NCI-H226 (cell line): ENCODE data around the gene FKBP1A.
A peak's percentile ranks its signal among the peaks of the same experiment; 100 is the strongest.

Source experiments
- DNase-seq: peaks from one replicate; pipeline ENCODE4 v3.0.0-alpha.2; 2015

FKBP1A gene

DNA sequence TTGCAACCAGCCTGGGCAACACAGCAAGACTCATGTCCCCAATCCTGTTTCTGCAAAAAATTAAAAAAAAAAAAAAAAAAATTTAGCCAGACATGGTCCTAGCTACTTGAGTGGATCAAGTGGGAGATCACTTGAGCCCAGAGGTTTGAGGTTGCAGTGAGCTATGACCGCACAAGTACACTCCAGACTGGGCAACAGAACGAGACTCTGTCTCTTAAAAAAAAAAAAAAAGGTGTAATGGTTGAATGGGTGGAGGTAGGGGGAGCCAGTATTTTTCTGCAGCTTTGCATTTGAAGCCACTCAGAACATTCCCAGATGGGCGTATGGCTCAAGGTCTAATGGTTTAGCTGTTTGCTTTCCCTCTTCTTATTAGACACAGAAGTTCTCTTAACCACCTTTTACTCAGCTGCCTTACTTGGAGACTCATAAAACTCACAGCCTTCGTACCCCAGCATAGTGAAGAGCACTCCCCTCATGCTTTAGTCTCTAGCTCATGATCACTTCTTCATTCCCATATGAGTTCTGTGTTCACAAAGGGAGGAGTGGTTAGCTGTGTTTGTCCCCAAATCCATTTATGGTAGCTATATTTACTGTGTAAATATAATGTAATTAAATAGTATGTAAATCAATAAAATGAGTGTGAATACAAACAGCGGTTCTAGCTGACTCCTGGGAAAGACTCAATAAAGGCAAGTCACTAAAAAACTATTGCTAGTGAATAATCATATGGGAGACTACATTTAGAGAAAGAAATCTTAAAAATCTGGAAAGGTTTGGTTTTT lies 9.0 kb downstream of the FKBP1A start:
- DNase-seq = no peak

DNA sequence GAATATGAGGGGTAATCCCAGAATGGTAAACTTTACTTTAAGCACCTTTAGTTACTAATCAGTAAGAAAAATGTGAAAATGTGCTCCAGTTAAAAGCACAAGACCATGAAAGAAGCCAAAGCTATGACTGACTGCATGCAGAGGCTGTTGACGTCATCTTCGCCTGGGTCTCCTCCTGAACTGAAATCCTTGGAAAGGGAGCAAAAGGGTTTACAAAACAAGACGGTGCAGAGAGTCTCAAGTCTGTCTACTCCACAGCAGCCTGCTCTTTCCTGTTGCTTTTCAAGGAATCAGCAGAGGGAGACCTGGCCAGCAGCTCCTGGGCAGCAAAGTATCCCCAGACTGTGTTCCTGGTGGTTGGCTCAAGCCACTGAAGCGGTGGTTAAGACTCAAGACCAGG lies 10.2 kb downstream of the FKBP1A start:
- DNase-seq = no peak

GRCh38 chr20:1381753-1382591 lies 10.9 kb downstream of the FKBP1A start:
- DNase-seq = no peak

DNA sequence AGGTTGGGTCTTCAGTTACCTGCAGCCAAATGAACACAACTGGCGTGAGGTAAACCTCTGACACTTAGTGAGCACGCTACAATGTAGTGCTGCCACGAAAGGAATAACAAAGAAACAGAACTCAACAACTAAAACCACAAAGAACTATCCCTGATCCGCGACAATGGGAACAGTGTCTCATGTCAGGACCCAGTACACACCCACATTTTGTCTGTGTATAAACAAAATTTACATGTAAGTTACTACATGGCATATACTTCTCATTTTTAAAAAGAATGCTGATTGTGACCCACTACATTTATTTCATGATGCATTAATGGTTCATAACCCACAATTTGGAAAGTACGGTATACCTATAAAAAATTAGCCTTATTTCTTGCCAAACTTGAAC lies 14.1 kb downstream of the FKBP1A start:
- no peak for DNase-seq

- DNase-seq = peak; percentile 55
Observed at GRCh38 chr20:1377984-1378734, 14.7 kb downstream of the FKBP1A start.

DNA sequence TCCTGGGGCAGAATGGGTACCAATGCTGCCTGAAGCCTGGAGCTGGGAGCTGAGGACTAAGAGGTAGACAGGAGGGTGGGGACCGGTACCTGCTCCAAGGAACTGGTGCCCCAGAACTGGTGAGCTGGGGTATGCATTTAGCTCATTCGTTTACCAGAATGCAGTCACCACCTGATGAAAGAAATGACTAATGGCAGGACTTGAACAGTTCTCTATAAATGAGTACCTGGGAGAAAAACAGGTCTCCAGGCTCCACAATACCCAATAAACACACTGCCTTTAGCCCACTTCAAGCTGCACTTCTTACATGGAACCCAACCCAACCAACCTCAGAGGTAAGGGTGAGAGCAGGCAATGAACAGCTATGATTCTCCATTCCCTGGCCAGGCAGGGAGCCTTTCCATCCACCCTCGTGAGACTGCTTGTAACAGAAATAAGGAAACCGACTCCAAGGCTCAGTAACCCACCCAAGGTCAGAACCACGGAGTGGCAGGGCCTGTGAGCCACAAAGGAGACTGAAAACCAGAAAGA lies 15.4 kb downstream of the FKBP1A start:
- DNase-seq = no peak

GRCh38 chr20:1376408-1377270 lies 16.2 kb downstream of the FKBP1A start:
- DNase-seq = no peak

- DNase-seq = no peak
Observed at GRCh38 chr20:1376007-1376406, 16.8 kb downstream of the FKBP1A start.

- DNase-seq = peak; percentile 37
Observed at GRCh38 chr20:1375515-1375914, 17.3 kb downstream of the FKBP1A start.

DNA sequence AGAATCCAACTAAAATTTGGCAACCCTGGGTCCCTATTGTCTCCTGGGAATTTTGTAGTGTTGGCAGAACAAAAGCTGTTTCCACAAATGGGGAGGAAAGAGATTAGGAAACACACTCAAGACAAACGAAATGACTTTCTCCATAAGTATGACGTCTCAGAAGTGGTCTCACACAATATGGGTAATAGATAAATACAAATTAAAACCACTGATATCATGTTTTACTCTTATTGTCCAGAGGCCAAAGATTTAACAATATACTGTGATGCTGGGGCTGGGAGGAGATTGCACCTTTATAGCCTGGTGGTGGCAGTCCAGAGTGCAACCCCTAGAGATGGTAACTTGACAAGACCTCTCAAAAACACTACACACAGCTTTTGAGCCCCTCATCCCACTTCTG lies 18.6 kb downstream of the FKBP1A start:
- no peak for DNase-seq

DNA sequence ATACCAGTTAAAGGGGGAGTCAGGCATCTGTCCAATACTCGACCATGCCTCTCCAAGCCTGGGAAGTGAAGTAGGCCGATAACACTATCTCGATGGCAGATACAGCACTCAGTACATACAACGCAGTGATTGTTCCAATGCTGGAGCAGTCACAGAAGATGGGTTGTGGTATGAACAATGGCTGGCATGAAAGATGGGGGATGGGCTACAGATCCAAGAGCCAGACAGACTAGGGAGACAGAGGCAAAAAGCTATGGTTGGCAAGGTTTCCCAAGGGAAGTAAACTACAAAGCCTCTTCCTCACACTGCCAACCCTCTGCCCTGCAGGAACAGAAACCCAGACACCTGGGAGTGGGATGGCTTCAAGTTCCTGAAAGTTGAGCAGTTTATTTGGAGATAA lies 19.2 kb downstream of the FKBP1A start:
- no peak for DNase-seq

GRCh38 chr20:1373036-1373435 lies 19.8 kb downstream of the FKBP1A start:
- no peak for DNase-seq

- DNase-seq = no peak
Observed at GRCh38 chr20:1371830-1372539, 20.9 kb downstream of the FKBP1A start.

DNA sequence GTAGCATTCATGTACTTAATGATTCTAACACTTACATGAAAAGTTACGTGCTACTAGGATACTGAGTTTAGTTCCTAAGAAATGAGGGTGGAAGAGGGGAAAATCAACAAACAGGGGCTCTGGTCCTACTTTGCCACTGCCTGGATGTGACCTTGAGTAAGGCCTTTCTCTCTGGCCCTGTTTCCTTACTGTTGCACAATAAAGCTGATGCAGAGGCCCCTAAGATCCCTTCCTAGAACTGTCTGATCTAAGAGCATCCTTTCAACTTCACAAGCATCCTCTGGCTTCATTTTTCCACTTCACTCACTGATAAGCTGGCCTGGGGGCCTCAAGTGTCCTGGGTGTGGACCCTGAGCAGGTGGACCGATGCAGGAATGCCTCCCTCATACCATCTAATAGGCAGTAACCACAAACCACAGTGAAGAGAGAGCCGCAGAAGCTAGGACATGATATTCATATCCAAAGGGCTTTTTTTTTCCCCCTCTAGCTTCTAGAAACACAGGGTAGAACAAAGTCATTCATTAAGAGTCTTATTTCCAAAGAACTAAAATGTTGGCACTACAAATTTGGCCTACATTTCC lies 21.6 kb downstream of the FKBP1A start:
- no peak for DNase-seq

DNA sequence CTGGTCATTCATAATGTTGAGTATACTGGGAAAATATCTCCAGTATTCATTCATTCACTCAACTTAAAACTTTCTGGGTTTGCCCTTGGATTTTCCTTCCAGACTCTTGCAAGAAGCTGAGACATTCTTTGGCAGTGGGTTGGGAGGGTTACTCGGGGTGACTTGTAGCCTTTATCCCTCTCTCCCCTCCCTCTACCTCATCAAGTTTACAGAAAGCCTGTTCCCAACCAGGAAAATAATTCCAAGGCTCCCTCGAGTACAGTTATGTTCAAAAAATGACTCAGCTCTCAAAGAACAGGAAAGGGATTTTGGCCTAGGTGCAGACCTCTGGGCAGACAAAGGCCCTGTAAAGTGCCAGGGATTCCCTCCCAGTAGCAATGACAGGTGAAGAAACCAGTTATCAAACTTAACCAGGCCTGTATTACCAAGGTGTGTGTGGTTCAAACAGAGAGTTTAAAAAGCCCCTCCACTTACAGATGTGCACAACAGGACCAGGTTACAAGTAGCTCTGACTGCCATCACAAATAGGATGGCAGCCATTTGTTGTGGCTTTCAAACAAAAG lies 22.2 kb downstream of the FKBP1A start:
- no peak for DNase-seq

DNA sequence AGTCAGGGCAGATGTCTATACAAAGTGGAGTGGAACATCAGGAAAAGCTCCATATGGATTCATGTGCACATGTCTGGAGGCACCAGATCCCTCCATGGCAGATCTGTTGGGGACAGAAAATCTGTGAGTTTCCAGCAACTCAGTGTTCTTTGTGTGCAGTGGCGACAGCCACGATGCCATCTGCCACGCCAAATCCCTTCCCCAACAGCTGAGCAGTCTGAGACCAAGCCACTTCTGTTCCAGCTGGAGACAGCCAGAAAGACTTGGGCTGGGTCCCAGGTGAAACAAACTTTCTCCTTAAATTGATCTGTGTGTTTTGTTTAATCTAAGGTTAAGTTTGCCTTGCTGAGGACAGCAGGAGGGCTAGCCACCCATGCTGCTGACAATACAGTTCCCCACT lies 22.9 kb downstream of the FKBP1A start:
- no peak for DNase-seq

DNA sequence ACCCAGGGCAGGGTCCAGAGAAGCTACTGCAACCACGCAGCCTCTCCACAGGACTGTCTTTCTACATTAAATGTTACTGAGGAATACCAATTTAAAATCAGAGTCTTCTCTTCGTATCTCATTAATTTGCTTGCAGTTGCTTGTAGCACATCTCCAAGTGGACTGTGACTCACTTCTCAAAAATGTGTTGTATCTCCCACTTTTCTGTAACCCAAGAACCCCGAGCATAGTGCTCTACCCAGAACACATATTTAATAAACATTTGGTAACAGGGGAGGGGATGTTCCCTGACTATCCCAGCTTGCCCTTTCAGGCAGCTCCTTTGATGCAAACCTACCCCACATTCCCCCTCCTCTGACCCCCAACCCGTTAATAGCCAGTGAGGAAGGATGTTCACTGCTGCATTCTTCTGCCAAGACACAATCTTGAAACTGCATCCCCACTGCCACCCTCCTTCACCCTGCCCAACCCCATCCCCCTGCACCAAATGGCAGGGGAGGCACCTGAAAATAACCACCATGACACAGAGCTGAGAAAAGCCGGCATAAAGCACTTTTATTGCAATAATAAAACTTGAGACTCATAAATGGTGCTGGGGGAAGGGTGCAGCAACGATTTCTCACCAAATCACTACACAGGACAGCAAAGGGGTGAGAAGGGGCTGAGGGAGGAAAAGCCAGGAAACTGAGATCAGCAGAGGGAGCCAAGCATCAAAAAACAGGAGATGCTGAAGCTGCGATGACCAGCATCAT lies 24.2 kb downstream of the FKBP1A start:
- peak; percentile 34 for DNase-seq

DNA sequence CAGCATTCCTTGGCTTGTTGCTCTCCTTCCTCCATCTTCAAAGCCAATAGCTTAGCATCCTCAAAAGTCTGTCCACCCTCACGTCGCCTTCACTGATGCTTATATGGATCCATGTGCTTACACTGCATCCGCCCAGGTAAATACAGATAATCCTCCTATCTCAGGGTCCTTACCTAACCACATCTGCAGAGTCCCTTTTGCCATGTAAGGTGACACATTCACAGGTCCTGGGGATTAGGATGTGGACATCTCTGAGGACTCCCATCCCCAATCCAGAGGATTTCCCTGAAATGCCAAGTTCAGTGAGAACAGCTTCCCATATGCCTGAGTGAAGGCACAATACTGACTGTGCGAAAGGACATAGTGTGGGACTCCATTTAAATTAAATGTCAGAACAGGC lies 25.4 kb downstream of the FKBP1A start:
- DNase-seq = no peak

- no peak for DNase-seq
Observed at GRCh38 chr20:1364106-1364505, 28.7 kb downstream of the FKBP1A start.

DNA sequence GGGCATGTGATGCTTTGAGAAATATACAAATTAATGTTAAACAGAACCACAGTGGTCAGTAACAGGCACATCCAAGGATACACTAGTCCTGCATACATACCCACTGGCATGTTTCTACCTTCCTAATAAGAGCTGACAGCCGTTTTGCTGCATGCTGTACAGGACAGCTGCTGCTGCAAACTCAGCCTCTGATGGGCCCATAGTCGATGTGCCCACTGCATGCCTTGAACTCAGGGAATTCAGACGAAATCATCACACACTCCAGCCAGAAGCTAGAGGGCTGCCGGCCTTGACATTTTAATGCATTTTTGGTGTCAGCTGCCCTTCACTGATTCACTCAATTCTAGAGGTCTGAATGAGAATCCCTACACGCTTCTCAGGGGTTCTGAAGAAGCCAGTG lies 29.3 kb downstream of the FKBP1A start:
- no peak for DNase-seq
